OCI-LY7 (cell line): ENCODE data around the gene SHISA2.

Experiments
- EZH2phosphoT487 ChIP-seq: fragments of 200-600 bp; sonication (generic); IDR thresholded peaks from 2 replicates; pipeline ENCODE4 v1.6.1; 2018; ENCODE audit warnings: low read depth, borderline replicate concordance, mild to moderate bottlenecking, mixed run types, antibody characterized with exemption, low read length, moderate library complexity, mixed read lengths
- TF ChIP-seq, protein P1 (sequence below): fragments of 200-600 bp; sonication (generic); conservative IDR thresholded peaks from 2 replicates; pipeline ENCODE4 v1.5.1; 2014; ENCODE audit warnings: mild to moderate bottlenecking, antibody characterized with exemption, low read length, moderate library complexity, mixed read lengths

DNA sequence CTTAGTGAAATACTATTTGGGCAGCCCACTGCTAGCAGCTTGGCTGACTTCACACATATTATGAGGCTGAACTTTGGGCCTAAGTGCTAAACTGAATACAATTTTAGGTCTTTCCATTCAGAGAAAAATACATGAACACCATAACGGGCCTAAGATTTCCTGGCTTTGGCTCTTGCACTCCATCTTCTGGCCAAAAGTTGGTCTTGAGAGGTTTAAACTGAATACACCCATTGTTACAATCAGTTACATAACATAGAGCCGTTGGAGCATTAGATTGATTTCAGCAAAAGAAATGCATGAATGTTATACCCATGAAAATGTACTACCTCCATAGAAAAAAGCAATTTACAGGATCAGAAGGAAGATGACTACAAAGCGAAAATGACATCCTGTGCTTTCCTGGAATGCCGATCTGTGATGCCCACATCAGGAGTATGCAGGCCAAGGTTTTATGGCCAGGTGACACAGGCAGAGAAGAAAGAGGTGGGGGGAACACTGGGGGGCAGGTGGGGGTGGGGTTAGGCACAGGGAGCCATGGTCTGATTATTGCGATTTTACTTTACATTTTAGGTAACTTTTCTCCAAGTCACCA, 11.1 kb upstream of the SHISA2 start:
- TF ChIP-seq, protein P1, sequence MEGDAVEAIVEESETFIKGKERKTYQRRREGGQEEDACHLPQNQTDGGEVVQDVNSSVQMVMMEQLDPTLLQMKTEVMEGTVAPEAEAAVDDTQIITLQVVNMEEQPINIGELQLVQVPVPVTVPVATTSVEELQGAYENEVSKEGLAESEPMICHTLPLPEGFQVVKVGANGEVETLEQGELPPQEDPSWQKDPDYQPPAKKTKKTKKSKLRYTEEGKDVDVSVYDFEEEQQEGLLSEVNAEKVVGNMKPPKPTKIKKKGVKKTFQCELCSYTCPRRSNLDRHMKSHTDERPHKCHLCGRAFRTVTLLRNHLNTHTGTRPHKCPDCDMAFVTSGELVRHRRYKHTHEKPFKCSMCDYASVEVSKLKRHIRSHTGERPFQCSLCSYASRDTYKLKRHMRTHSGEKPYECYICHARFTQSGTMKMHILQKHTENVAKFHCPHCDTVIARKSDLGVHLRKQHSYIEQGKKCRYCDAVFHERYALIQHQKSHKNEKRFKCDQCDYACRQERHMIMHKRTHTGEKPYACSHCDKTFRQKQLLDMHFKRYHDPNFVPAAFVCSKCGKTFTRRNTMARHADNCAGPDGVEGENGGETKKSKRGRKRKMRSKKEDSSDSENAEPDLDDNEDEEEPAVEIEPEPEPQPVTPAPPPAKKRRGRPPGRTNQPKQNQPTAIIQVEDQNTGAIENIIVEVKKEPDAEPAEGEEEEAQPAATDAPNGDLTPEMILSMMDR: peak; percentile 86
- TF ChIP-seq EZH2phosphoT487: no peak
